K562 (cell line): ENCODE measurements around the gene VPS16. TPM values are rescaled to one million over a fixed set of nuclear protein-coding genes. Genes with fewer than 3 reads are reported as not detected.

Source experiments
- ATF1 ChIP-seq, 2 experiments: fragments of 450-650 bp in 1 of 2; IDR thresholded peaks; 2 replicates each; pipeline ENCODE4 v1.6.1; 2016; ENCODE audit warnings: missing compliant biosample characterization in 1 of 2, missing genetic modification characterization in 1 of 2
- CSDE1 ChIP-seq, 2 experiments: fragments of 450-650 bp; IDR thresholded peaks; 2 replicates each; pipeline ENCODE4 v1.6.1; 2016; ENCODE audit warnings: mild to moderate bottlenecking in 1 of 2
- EGR1 ChIP-seq: fragments of 450-650 bp; conservative IDR thresholded peaks from 2 replicates; pipeline ENCODE4 v1.6.1; 2017; ENCODE audit warnings: mild to moderate bottlenecking
- FOSL1 ChIP-seq: fragments of 200-800 bp; sonication (Bioruptor generic); conservative IDR thresholded peaks from 2 replicates; pipeline ENCODE4 v1.6.1; 2016; ENCODE audit warnings: missing genetic modification characterization, missing compliant biosample characterization
- HCFC1 ChIP-seq: IDR thresholded peaks from 2 replicates; pipeline ENCODE4 v1.6.1; 2012; ENCODE audit warnings: low read depth, low read length, improper control_type of control experiment
- HEY1 ChIP-seq: fragments of 250-450 bp; sonication (Bioruptor Pico); IDR thresholded peaks from 2 replicates; pipeline ENCODE4 v1.5.0; 2020; ENCODE audit warnings: mild to moderate bottlenecking, moderate library complexity, borderline replicate concordance
- HNRNPK ChIP-seq: fragments of 200-400 bp; formaldehyde crosslinking; IDR thresholded peaks from one replicate; pipeline ENCODE4 v1.6.1; 2018; ENCODE audit warnings: mild to moderate bottlenecking, low read depth, low read length; ENCODE audit not compliant: poor library complexity, severe bottlenecking
- KDM5B ChIP-seq: fragments of 200-600 bp; sonication (generic); IDR thresholded peaks from 2 replicates; pipeline ENCODE4 v1.6.1; 2012; ENCODE audit warnings: low read depth, mild to moderate bottlenecking, moderate library complexity, low read length, control low read depth, inconsistent platforms; ENCODE audit not compliant: insufficient replicate concordance
- KLF1 ChIP-seq: fragments of 450-650 bp; IDR thresholded peaks from 2 replicates; pipeline ENCODE4 v1.6.1; 2016; ENCODE audit warnings: missing genetic modification characterization, missing compliant biosample characterization
- MED1 ChIP-seq: sonication (generic); formaldehyde crosslinking; IDR thresholded peaks from 2 replicates; pipeline ENCODE4 v1.8.1; 2023; ENCODE audit warnings: missing genetic modification reagents, borderline replicate concordance
- MYBL2 ChIP-seq, 2 experiments: fragments of 450-650 bp in 1 of 2; sonication (generic) in 1 of 2; formaldehyde crosslinking in 1 of 2; IDR thresholded peaks; 2 replicates each; pipeline versions ENCODE4 v1.6.1 to v1.8.1; 2017 to 2022; ENCODE audit warnings: borderline replicate concordance in 1 of 2, inconsistent platforms in 1 of 2, low read depth in 1 of 2, mild to moderate bottlenecking in 1 of 2, missing genetic modification reagents in 1 of 2, moderate library complexity in 1 of 2
- MYNN ChIP-seq, 2 experiments: sonication (generic); formaldehyde crosslinking in 1 of 2; IDR thresholded peaks; 2 replicates each; pipeline versions ENCODE4 v1.5.0 to v1.6.1; 2016 to 2020; ENCODE audit warnings: antibody characterized with exemption in 1 of 2, missing genetic modification reagents in 1 of 2
- NFRKB ChIP-seq: fragments of 450-650 bp; IDR thresholded peaks from 2 replicates; pipeline ENCODE4 v1.6.1; 2016; ENCODE audit warnings: low read depth
- NR3C1 ChIP-seq: sonication (generic); formaldehyde crosslinking; IDR thresholded peaks from 2 replicates; pipeline ENCODE4 v1.8.1; 2022; ENCODE audit warnings: missing genetic modification reagents
- PREB ChIP-seq: sonication (generic); formaldehyde crosslinking; IDR thresholded peaks from 2 replicates; pipeline ENCODE4 v1.8.1; 2023; ENCODE audit warnings: mild to moderate bottlenecking, missing genetic modification reagents
- PURB ChIP-seq: sonication (generic); formaldehyde crosslinking; IDR thresholded peaks from 2 replicates; pipeline ENCODE4 v1.9.0; 2021; ENCODE audit warnings: low read depth, mild to moderate bottlenecking, missing genetic modification reagents
- RBM34 ChIP-seq: fragments of 200-400 bp; formaldehyde crosslinking; IDR thresholded peaks from 2 replicates; pipeline ENCODE4 v1.6.1; 2018; ENCODE audit warnings: low read length, borderline replicate concordance; ENCODE audit not compliant: insufficient read depth
- SRSF9 ChIP-seq: fragments of 200-400 bp; formaldehyde crosslinking; IDR thresholded peaks from 2 replicates; pipeline ENCODE4 v1.6.1; 2017; ENCODE audit warnings: low read depth, low read length, borderline replicate concordance
- TCF7 ChIP-seq: sonication (generic); IDR thresholded peaks from 2 replicates; pipeline ENCODE4 v1.6.1; 2016; ENCODE audit warnings: antibody characterized with exemption, borderline replicate concordance
- ZHX1 ChIP-seq: fragments of 150-350 bp; conservative IDR thresholded peaks from 2 replicates; pipeline ENCODE4 v1.6.1; 2014; ENCODE audit warnings: low read length
- ZKSCAN1 ChIP-seq: fragments of 150-350 bp; IDR thresholded peaks from 2 replicates; pipeline ENCODE4 v1.6.1; 2016; ENCODE audit warnings: low read depth, low read length
- ZKSCAN3 ChIP-seq: fragments of 250-450 bp; sonication (Bioruptor Pico); IDR thresholded peaks from 2 replicates; pipeline ENCODE4 v1.4.0; 2020
- ZNF316 ChIP-seq: fragments of 450-650 bp; IDR thresholded peaks from 2 replicates; pipeline ENCODE4 v1.6.1; 2016
- polyA plus RNA-seq, 8 experiments: library from polyadenylated mRNA; depleted of rRNA in 4 of 8; stranded (reverse) in 5 of 8; unstranded in 3 of 8; fragments of >200 nt; fragmentation: Nextera tagmentation in 2 of 8; fragmentation: Illumina TruSeq in 1 of 8; extraction: Ambion mirVana in 2 of 8; extraction: Trizol in 1 of 8; gene quantifications; 2 replicates each; pipeline versions ENCODE4 v1.2.1 to v1.2.3, GENCODE V29; 2011 to 2014; ENCODE audit warnings: inconsistent platforms in 1 of 8, missing spikeins in 1 of 8
- total RNA-seq, 7 experiments: library from RNA; depleted of rRNA in 6 of 7; stranded (reverse); fragments of >200 nt in 6 of 7; fragmentation: Illumina TruSeq in 2 of 7; extraction: Trizol in 2 of 7; gene quantifications; 2 replicates each; pipeline versions ENCODE4 v1.2.1 to v1.2.3, GENCODE V29; 2011 to 2021; ENCODE audit warnings: low replicate concordance in 1 of 7
- TF ChIP-seq, protein P1 (sequence below): sonication (generic); formaldehyde crosslinking; IDR thresholded peaks from 2 replicates; pipeline ENCODE4 v1.8.0; 2023; ENCODE audit warnings: mild to moderate bottlenecking, missing genetic modification reagents

The VPS16 gene
- total and polyA plus RNA-seq, 9 of the 15 experiments (the other 6 are each of a cell fraction or from before 2014, with no cell fraction given) = 6.8 to 24.7 (median 14.0) TPM

- TF ChIP-seq ATF1 (CRISPR knock-in tag; IDR thresholded peaks at IDR 0.05) = no peak
- TF ChIP-seq ATF1 (tag; IDR thresholded peaks at IDR 0.05) = no peak
- TF ChIP-seq EGR1 = no peak
- TF ChIP-seq PURB (CRISPR knock-in tag) = no peak
- TF ChIP-seq MYBL2 (IDR thresholded peaks at IDR 0.05; ENCODE audit: low read depth) = no peak
- no peak for TF ChIP-seq MYBL2 (CRISPR knock-in tag; IDR thresholded peaks at IDR 0.05; ENCODE audit: borderline replicate concordance)
- no peak for TF ChIP-seq CSDE1 (IDR thresholded peaks at IDR 0.05)
- TF ChIP-seq NR3C1 (CRISPR knock-in tag) = no peak
- no peak for TF ChIP-seq HCFC1
- no peak for TF ChIP-seq KDM5B
- peak; percentile 81; the same call in 1 of the 2 replicates for TF ChIP-seq MYNN (IDR thresholded peaks at IDR 0.05)
- no peak for TF ChIP-seq MYNN (CRISPR knock-in tag; IDR thresholded peaks at IDR 0.05)
- no peak for TF ChIP-seq ZKSCAN3 (CRISPR knock-in tag)
- no peak for TF ChIP-seq FOSL1
- no peak for TF ChIP-seq ZKSCAN1
- TF ChIP-seq RBM34 = no peak
- no peak for TF ChIP-seq TCF7
- no peak for TF ChIP-seq NFRKB
- no peak for TF ChIP-seq ZHX1
- TF ChIP-seq MED1 = no peak
- TF ChIP-seq HEY1 (CRISPR knock-in tag) = no peak
- no peak for TF ChIP-seq SRSF9
- no peak for TF ChIP-seq PREB (CRISPR knock-in tag)
- TF ChIP-seq KLF1 = no peak
- TF ChIP-seq HNRNPK = no peak
- TF ChIP-seq, protein P1, sequence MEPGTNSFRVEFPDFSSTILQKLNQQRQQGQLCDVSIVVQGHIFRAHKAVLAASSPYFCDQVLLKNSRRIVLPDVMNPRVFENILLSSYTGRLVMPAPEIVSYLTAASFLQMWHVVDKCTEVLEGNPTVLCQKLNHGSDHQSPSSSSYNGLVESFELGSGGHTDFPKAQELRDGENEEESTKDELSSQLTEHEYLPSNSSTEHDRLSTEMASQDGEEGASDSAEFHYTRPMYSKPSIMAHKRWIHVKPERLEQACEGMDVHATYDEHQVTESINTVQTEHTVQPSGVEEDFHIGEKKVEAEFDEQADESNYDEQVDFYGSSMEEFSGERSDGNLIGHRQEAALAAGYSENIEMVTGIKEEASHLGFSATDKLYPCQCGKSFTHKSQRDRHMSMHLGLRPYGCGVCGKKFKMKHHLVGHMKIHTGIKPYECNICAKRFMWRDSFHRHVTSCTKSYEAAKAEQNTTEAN (CRISPR knock-in tag) = peak; percentile 99
- 0 out of 2 replicates have a peak, but pooled peaks have one; percentile 2 for TF ChIP-seq ZNF316
Observed at GRCh38 chr20:2799688-2800520, 40.6 kb upstream of the VPS16 start (continued).
